Thyroid gland (tissue), 4 donors: ENCODE data around the gene RTN1.

Source experiments
- POLR2A ChIP-seq, 2 donors: fragments of 450-650 bp; IDR thresholded peaks; one replicate each; pipeline ENCODE4 v1.6.1; 2017; ENCODE audit warnings: antibody characterized with exemption in 2 of 2, mild to moderate bottlenecking in 2 of 2, moderate library complexity in 1 of 2
- TF ChIP-seq, protein P1 (sequence below), 6 experiments: fragments of 200-600 bp in 3 of 6; fragments of 450-650 bp in 3 of 6; sonication (generic) in 3 of 6; IDR thresholded peaks; one replicate each; pipeline ENCODE4 v1.5.1; 2016 to 2019; ENCODE audit warnings: antibody characterized with exemption in 6 of 6, mild to moderate bottlenecking in 2 of 6, inconsistent platforms in 1 of 6, moderate library complexity in 1 of 6

DNA sequence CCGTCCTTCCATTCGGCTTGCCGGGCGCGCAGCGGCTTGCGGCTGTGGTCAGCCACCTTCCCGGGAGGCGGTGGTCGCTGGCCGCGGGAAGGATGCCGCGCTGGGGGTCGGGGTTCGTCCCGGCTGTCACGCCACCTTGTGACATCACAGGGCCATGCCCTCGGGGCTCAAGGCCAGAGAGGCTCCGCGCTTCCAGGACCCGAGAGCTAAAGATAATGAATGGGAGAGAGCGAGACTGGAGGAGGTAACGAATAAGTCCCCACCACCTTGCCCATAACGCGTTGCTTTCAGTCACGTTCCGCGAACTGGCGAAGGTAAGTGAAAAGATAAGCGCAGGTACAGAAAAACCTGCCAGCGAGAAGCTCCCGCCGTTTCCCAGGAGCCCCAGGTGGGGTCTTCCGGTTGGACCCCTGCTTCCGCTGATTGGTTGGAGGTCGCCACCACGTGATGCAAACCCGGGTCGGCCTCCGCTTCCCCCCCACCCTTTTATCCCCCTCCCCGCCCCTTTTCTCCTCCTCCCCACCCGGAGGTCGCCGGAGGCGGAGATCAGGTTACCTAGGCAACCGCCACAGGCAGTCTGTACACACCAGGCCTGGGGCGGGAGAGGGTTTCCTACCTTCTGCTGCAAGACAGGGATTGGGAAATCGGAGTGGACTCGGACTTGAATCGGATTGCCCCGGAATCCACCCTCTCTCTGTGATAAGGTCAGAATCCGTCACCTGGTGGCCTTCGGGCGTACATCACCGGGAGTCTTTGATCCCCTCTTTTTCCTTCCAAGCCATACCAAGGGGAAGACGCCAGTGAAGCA, 49.2 kb upstream of the RTN1 start, which contains the start of gene LRRC9:
- TF ChIP-seq, protein P1, sequence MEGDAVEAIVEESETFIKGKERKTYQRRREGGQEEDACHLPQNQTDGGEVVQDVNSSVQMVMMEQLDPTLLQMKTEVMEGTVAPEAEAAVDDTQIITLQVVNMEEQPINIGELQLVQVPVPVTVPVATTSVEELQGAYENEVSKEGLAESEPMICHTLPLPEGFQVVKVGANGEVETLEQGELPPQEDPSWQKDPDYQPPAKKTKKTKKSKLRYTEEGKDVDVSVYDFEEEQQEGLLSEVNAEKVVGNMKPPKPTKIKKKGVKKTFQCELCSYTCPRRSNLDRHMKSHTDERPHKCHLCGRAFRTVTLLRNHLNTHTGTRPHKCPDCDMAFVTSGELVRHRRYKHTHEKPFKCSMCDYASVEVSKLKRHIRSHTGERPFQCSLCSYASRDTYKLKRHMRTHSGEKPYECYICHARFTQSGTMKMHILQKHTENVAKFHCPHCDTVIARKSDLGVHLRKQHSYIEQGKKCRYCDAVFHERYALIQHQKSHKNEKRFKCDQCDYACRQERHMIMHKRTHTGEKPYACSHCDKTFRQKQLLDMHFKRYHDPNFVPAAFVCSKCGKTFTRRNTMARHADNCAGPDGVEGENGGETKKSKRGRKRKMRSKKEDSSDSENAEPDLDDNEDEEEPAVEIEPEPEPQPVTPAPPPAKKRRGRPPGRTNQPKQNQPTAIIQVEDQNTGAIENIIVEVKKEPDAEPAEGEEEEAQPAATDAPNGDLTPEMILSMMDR (IDR thresholded peaks at IDR 0.05), result no peak
- TF ChIP-seq POLR2A (IDR thresholded peaks at IDR 0.05), result no peak
